UCSD-AML1 (cell line): ENCODE measurements around the gene PTPN21.
A peak's percentile ranks its signal among the peaks of the same experiment; 100 is the strongest.

ENCODE experiments used
- DNase-seq: peaks from one replicate; lab custom pipeline; 2025; ENCODE audit not compliant: unreplicated experiment; lab: John Stamatoyannopoulos, UW

PTPN21 gene

DNA sequence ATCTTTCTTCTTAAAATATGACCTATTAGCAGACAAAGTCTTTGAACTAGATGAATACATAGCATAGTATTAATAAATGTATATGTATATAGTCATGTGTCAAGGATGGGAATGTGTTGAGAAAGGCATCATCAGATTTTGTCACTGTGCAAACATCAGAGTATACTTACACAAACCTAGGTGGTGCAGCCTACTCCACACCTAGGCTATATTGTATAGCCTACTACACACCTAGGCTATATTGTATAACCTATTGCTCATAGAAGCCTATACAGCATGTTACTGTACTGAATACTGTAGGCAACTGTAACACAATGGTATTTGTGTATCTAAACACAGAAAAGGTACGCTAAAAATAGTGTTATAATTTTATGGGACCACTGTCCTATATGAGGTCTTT, 47.6 kb downstream of the PTPN21 start:
- no peak for DNase-seq

DNA sequence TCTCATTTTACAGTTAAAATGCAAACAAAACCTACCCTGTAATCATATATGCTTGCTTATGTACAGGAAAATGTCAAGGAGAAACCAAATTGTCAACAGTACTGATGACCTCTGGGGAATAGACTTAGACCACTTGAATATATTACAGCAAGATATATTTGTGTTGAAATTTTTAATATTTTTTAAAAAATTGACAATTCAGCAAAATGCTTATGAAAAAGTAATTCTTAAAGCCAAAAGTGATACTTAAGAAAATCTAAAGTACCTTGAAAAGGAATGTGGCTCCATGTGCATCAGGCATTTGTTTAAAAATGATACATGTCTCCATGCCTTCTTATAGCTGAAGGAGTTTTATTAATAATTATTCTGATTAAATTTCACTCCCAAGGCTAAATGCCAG, 49.2 kb downstream of the PTPN21 start:
- DNase-seq, result no peak

DNA sequence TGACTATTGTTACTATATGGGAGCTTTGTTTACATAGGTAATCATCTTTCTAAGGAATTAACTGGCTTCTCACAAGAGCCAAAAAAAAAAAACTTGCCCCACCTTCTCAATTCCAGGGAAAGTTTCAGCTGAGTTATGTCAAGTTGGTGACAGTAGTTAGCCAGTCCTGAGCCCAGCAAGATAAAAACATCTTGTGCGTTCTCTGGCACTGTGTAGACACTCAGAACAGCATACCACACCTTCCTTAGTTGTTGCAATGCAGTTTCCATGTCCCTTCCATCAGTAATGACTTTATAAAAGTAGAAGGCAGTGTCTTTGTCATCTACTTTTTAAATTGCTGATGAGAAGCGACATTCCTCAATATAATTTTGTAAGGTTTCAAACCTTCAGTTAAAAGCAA, 50.2 kb downstream of the PTPN21 start:
- no peak for DNase-seq

DNA sequence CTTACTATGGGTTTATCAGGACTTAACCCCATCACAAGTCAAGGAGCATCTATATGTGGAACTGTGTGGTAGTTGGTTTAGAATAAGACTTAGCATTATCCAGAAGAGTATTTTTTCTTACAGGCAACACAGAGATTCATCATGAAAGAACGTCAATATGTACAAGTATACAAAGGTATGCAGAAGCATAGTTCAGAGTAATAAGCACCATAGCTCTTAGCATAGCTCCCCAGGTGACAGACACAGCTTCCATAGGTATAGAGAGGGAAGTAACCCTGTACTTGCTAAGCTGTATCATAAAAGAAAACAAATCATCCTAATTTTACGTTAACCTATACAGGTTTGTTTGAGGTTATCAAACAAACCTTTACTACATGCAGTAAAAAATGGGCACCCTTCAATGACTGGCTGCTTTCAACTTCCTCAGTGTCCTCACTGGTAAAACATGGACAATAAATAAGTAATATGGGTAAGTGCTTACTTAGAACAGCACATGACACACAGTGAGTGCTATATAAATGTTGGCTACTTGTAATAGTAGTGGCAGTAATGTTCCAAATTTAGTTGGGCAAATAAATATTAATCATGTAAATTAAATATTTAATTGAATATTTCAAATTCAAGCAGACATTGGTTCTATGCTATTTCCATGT, 50.9 kb downstream of the PTPN21 start:
- DNase-seq, result no peak

DNA sequence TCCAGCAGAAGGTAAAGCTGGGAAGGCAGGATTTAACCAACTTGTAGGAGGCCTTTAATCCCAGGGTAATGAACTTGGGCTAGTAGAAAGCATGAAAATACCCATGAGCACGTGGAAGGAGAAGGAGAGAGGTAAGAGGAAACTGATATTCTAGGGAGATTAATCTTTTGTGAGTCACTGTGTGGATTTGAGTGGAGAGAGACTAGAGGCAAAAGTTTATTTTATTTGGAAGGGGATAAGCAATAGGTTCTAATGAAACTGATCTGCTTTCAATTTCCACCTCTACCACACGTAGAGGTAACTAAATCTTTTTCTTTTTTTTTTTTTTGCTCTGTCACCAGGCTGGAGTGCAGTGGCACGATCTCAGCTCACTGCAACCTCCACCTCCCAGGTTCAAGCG, 52.1 kb downstream of the PTPN21 start:
- DNase-seq, result no peak

DNA sequence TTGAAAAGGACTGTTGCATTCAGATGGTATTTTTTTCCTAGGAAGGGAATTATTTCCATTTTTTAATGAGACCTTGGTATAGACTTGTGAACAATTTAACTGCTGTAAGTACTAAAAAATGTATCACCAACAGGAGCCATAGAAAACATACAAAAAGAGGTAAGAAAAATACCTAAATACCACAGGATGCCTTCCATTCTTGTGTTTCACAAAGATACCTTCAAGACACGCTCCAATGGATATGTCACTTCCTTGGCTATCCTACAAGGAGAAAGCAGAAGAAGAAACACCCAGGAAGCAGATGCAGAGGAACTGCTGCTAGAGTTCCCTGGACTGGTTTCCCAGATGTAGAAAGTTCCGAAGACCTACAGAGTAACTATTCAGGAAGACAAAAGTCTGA, 54.2 kb downstream of the PTPN21 start:
- no peak for DNase-seq

DNA sequence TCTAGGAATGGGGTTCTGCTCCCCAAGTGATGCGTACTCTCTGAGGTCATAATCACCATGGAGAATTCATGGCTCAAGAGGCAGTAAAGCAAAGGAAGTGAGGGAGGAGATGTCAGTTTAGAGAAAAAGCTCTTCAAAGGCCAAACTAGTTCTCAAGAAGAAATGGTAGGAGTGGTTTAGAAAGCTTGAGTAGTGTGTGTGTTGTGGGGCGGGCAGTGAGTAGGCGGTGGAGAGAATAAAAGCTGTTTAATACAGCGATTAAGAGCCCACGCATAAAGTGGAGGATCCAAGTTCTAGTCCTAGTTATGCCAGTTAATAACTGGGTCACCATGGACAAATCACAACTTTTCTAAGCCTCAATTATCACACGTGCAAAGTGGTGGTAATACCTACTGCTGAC, 55.6 kb downstream of the PTPN21 start:
- no peak for DNase-seq

DNA sequence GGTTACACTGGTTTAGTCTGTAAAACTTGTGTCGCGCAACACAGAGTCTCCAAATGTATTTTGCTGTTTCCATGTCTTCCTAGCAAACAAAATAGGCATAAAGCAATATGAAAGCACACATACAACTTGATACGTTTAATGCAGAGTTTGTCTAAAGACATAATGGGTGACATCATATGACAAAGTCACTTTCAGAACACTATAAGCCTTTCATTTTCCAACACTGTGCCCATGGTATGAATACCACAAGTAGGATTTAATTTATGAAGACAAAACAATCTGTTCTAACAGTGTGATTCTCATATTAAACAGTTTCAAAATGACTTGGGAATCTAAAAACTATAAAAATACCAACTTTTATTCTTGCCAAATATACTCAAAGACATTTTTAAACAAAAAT, 58.4 kb downstream of the PTPN21 start:
- DNase-seq, result no peak

DNA sequence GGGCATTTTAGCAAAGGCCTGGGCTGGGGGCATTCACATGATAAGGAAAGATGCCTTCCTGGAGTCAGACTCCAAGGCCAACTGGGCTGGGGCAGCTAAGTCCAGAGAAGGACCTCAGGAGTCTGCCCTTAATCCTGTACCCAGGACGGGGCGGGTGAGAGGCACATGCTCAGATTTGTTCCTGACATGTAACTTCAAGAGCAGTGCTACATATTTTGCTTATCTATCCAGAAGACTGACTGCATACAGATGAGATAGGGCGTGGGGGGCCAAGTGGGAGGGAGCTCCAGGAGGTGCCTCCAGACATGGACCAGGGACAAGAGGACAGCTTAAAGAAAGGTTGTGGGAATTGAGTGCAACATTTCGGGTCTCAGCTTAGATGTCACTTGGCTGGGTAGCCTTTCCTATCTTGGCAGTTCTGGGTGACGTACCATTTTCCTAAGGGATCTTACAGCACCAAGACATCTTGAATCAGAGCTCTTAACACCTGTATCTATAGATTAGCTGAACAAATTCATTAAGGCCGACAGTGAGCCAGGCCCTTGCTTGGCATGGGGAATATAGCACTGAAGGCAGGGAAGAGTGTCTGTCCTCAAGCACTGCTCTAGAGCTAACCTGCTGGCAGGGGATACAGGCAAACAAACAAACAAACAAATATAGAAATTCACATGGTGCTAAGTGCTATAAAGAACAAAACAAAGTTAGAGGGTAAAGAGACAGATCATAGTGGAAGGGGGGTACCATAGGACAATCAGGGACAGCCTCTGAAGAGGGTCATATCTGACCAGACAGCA, 61.2 kb downstream of the PTPN21 start:
- DNase-seq, result no peak

DNA sequence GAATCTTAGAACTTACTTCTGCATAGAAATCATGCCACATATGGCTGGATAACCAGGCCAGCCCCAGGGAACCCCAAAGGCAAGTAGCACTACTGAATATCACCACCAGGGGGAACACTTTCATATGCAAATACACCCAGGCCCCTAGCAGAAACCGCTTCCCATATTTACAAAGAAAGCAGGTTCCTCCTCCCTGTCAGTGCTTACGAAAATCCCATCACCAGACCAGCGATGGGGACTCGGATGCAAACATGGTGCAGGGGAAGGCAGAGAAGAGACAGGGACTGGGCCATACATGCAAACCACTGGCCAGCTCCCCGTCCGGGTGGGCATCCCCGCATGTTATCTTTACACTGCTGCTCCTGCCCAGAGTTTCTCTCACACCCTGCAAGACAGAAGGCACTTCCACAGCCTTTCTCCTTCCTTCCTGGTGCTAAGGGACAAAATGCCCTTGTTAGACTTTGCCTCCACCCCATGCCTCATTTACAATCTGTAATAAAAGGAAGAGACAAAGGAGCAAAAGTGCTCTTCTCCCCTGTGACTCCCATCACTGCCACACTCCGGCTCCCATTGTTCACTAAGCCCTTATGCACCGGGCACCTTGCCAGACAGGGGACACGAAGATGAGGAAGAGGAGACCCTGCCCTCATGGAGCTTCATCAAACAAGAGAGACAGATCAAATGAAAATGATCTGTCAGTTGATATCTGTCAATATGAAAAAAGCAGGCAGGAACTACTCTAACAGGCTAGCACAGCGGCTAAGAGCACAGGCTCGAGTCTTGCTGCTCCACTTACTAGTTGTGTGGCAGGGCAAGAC, 62.3 kb downstream of the PTPN21 start:
- DNase-seq, result peak; percentile 31

DNA sequence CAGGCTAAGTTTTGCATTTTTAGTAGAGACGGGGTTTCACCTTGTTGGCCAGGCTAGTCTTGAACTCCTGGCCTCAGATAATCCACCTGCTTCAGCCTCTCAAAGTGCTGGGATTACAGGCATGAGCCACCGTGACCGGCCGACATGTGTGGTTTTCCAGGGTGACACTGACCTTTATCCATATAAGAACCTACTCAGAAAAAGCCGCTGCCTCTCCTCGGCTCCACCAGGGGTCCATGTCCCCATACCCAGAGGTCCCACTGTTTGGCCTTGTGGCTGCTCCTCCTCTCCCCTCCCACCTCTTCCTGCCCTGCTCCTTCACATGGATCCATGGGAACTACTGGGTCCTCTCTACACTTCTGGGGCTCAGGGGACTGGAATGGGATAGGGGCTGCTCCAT, 64.6 kb downstream of the PTPN21 start:
- no peak for DNase-seq

DNA sequence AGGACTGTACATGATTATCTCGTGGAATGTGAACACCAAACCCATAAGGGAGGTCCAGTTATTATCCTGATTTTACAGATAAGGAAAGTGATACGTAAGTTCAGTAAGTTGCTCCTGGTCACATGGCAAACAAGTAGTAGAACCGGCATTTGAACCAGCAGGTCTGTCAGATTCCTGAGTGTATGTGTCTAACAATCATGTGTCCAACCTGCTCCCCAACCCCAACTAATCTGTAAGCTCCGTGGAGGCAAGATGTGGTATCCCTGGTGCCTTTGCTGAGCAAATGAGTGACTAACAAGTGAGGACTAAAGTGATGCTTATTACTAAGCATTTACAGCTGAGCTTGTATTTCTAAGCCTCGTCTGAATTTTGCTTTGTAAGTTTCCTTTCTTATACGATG, 65.9 kb downstream of the PTPN21 start:
- DNase-seq, result no peak

DNA sequence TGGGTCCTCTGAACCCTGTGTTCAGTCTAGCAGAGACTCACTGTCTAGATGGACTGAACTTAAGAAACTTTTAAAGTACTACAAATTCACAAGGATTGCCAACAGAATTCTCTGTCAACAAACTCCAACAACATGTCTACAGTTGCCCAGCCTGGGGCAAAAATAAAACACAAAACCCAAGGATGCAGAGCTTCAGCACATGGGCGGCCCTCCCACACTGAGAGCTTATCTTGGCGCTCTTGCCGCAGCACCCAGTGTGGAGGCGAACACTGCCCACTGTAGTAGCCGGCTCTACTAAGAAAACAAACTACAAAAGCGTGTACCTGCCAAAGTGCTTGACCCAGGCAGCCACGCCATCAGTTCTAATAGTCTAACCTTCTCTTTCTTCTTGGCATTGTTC, 66.7 kb downstream of the PTPN21 start:
- no peak for DNase-seq

DNA sequence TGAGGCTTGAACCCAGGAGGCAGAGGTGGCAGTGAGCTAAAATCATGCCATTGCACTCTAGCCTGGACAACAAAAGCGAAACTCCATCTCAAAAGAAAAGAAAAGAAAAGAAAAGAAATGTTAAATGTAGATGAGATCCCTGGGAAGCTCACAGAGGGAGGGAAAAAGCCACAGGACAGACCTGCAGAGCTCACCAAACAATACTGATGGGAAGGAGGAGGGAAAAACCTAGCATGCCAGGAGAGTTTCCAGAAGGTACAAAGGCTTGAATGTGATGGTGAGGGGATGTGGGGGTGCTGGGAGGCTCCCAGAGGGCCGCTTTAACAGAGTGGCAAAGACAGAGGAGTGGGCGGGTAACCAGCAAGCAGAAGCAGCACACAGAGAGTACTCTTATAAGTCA, 72.3 kb downstream of the PTPN21 start:
- DNase-seq, result no peak

DNA sequence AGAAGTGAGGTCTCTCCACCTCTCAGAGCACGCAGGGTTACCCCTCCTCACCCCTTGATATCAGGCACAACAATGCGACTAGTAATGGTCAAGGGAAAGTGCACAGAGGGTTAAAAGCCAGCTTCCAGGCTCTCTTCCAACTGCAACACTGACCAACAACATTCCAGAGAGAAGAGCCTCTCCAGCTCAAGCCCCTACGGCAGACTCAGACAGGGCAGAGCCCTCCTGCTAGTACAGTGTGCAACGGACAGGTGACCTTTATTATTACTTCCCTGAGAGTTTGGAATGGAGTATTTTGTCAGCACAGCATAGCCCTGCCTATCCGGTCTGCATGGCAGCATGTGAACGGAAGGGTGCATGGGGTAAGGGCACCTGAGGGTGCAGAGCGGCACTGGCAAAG, 73.0 kb downstream of the PTPN21 start:
- no peak for DNase-seq

DNA sequence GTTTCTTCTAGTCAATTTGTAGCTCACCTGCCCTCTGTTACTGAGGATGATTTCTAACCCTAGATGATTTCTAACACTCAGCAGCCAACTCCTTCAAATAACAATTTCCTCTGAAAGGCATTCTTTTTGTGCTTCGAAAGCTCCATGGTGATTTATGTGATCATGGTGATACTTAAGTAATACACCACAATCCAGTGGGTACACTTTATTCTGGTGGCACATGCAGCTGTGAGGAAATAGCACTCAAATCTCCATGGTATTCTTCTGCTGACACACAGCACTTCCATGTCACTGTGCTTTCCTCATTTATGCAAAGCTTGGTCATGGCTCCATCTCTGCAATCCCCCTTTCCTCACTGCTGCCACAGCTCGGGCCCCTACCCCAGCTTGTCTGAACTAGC, 73.7 kb downstream of the PTPN21 start:
- DNase-seq, result no peak

DNA sequence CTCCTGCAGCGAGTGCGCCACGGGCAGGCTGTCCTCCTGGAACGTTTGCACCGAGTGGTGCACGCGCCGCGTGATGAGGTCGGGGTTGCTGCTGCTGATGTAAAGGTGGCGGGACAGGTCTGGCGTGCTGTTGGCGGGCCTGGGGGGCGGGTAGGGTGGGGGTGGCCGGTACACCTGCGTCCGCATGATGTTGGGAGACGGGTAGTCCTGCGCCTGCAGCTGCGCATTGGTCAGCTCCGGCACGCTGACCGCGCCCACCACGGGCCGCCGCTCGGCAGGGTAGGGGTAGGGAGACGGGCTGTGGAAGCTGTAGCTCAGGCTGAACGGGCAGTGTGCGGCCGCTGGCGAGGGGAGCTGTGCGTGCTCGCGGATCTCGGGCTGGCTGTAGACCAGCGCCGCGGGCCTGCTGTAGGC, 75.2 kb downstream of the PTPN21 start:
- no peak for DNase-seq

DNA sequence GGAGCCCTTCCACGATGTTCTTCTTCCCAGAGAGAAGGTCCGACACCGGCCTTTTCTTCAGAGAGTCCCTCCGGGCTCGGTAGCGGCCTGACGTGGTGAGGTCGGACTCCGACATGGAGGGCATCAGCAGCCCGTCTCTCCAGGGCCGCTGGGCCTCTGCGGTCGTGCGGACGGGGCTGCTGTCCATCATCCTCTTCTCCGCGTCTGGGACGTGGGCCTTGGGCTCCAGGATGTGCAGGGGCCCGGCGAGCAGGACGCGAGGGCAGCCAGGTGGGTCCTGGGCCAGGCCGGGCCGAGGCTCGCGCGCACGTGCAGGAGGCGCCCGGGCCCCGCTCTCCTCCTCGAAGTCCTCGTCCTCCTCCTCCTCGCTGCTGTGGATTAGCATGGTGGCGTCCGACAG, 75.9 kb downstream of the PTPN21 start:
- no peak for DNase-seq

DNA sequence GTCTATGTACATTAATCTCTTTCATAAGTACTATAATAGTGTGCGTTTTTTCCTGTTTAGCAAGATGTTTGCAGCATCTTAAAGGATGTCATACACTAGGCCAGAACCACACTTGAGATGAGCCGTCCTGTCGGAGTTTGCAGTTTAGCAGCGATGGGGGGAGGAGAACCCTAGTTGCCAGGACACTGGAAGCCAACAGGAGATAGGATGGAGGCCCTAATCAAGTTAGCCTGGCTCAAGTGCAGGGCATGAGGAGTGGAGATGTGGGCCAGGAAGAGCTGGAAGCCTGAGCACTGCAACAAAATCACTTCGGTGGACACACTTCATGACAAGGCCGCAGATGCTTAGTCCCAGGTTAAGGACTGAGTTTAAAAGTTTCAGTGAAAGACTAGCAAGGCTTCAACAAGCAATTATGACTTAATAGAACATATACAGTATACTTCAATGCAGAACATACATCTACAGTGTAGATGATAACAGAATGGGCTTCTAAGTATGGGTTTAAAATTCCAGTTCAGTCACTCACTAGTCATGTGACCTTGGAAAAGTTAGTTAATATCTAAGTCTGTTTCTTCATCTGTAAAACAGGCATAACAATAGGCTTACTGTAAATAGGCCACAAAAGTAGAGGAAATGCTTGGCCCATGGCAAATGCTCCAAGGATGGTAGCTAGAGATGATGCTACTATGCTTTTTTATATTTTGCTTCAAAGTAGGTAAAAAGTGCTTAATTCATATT, 77.1 kb downstream of the PTPN21 start:
- no peak for DNase-seq

DNA sequence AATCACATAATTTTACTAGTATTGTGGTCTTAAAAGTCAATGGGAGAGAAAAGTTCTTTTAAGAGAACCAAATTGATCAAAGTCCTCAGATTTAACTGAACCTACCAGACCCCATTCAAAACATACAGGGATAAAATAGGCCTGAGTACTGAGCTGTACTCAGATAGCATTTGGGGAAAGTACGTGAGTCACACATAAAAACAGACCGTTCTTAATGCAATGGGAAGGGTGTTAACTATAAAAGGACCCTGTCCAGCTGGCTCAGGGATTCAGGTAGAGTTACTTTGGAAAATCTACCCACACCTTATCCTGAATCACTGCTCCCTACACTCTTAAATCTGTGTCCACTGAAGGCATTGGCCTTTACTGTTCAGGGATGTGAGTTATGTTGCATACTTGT, 78.0 kb downstream of the PTPN21 start:
- no peak for DNase-seq

DNA sequence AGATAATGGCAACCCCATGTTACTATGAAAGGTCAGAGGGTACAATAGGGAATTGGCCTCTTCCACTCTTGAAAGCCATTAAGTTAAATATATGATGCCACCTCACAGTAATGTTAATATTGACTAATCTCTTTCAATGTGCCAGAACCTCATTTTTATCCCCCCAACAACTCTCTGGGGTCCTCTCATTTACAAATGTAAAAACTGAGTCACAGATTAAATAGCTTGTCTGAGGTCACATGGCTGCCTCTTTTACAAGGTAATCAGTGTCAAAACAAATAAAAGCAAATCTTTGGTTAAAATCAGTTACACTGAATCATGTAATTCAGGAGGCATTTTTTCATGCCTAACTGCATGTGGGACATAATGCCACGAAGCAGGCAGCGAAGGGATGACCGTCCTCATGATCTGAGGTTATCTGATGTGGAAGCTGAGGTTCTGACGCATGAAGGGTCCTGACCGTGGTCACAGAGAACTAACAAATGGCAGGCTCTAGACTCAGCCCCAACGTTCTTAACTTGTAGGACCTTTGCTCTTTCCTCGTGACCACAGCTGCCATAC, 78.5 kb downstream of the PTPN21 start:
- no peak for DNase-seq
